GM23338 (cell line): ENCODE data around the gene RASEF. TPM values are rescaled to one million over a fixed set of nuclear protein-coding genes. Genes with fewer than 3 reads are reported as not detected.

Experiments
- ATAC-seq: fragments of 200-7000 bp; cut with Tn5 transposase; 3 replicates; pipeline ENCODE4 v1.9.1; 2020
- DNase-seq: peaks from one replicate; pipeline ENCODE4 v3.0.0-alpha.2; 2015; ENCODE audit warnings: low spot score
- H2AFZ ChIP-seq: fragments of 200-600 bp; sonication (generic); 2 replicates; pipeline ENCODE4 v1.8.0; 2016; ENCODE audit warnings: antibody characterized with exemption, mild to moderate bottlenecking, moderate library complexity
- H3F3A ChIP-seq: fragments of 200-600 bp; sonication (generic); replicated peaks from 2 replicates; pipeline ENCODE4 v1.8.0; 2017; ENCODE audit warnings: antibody characterized with exemption, mixed run types, low read depth
- H3K27ac ChIP-seq: fragments of 200-600 bp; sonication (generic); 2 replicates; pipeline ENCODE4 v1.6.1; 2016; ENCODE audit warnings: low read depth
- H3K27me3 ChIP-seq: fragments of 200-600 bp; sonication (generic); 2 replicates; pipeline ENCODE4 v1.8.0; 2016; ENCODE audit warnings: mild to moderate bottlenecking, mixed run types, moderate library complexity; ENCODE audit not compliant: insufficient read depth
- H3K36me3 ChIP-seq: fragments of 200-600 bp; sonication (generic); 2 replicates; pipeline ENCODE4 v1.8.0; 2016; ENCODE audit warnings: mild to moderate bottlenecking; ENCODE audit not compliant: insufficient read depth
- H3K4me1 ChIP-seq: fragments of 200-600 bp; sonication (generic); 2 replicates; pipeline ENCODE4 v1.8.0; 2016; ENCODE audit warnings: mild to moderate bottlenecking, moderate library complexity; ENCODE audit not compliant: insufficient read depth
- H3K4me2 ChIP-seq: fragments of 200-600 bp; sonication (generic); 2 replicates; pipeline ENCODE4 v1.7.1; 2017; ENCODE audit warnings: mixed run types
- H3K4me3 ChIP-seq: fragments of 200-600 bp; sonication (generic); 2 replicates; pipeline ENCODE4 v1.6.1; 2016; ENCODE audit warnings: mixed run types
- H3K79me2 ChIP-seq: fragments of 200-600 bp; sonication (generic); replicated peaks from 2 replicates; pipeline ENCODE4 v1.8.0; 2017; ENCODE audit warnings: mild to moderate bottlenecking; ENCODE audit not compliant: insufficient read depth
- H3K9me2 ChIP-seq: fragments of 200-600 bp; sonication (generic); 2 replicates; pipeline ENCODE4 v1.8.0; 2017; ENCODE audit not compliant: insufficient read depth
- H4K20me1 ChIP-seq: fragments of 200-600 bp; sonication (generic); replicated peaks from 2 replicates; pipeline ENCODE4 v1.8.0; 2017; ENCODE audit warnings: mild to moderate bottlenecking; ENCODE audit not compliant: insufficient read depth
- H3K27ac Mint-ChIP-seq: 2 replicates; pipeline ENCODE4 v1.8.0; 2020; ENCODE audit warnings: inconsistent platforms, mild to moderate bottlenecking, moderate library complexity, mixed read lengths
- H3K27me3 Mint-ChIP-seq: 3 replicates; pipeline ENCODE4 v1.8.0; 2022; ENCODE audit warnings: low read depth, mild to moderate bottlenecking, moderate library complexity, mixed read lengths, inconsistent platforms; ENCODE audit not compliant: insufficient read depth, poor library complexity
- H3K36me3 Mint-ChIP-seq: 3 replicates; pipeline ENCODE4 v1.8.0; 2021; ENCODE audit warnings: low read depth, mild to moderate bottlenecking, inconsistent platforms, moderate library complexity, mixed read lengths
- H3K4me1 Mint-ChIP-seq: 3 replicates; pipeline ENCODE4 v1.8.0; 2020; ENCODE audit warnings: mild to moderate bottlenecking, inconsistent platforms, mixed read lengths
- H3K4me3 Mint-ChIP-seq: 3 replicates; pipeline ENCODE4 v1.8.0; 2021; ENCODE audit warnings: moderate library complexity, mild to moderate bottlenecking, inconsistent platforms, mixed read lengths
- H3K9me3 Mint-ChIP-seq: 3 replicates; pipeline ENCODE4 v1.8.0; 2020; ENCODE audit warnings: moderate library complexity, mild to moderate bottlenecking, inconsistent platforms, mixed read lengths
- CREB1 ChIP-seq: fragments of 250-450 bp; sonication (Bioruptor Pico); IDR thresholded peaks from 2 replicates; pipeline ENCODE4 v1.5.0; 2020; ENCODE audit warnings: low read depth, mild to moderate bottlenecking, moderate library complexity
- EZH2 ChIP-seq: fragments of 200-600 bp; sonication (generic); IDR thresholded peaks from one replicate; pipeline ENCODE4 v1.8.0; 2017; ENCODE audit warnings: antibody characterized with exemption, mild to moderate bottlenecking, low read depth; ENCODE audit not compliant: unreplicated experiment
- EZH2phosphoT487 ChIP-seq: fragments of 200-600 bp; sonication (generic); IDR thresholded peaks from one replicate; pipeline ENCODE4 v1.8.1; 2018; ENCODE audit warnings: antibody characterized with exemption; ENCODE audit not compliant: unreplicated experiment
- JUNB ChIP-seq: IDR thresholded peaks from one replicate; pipeline ENCODE4 v1.6.1; 2016; ENCODE audit warnings: antibody characterized with exemption; ENCODE audit not compliant: unreplicated experiment
- NANOG ChIP-seq: IDR thresholded peaks from 2 replicates; pipeline ENCODE4 v1.6.1; 2016; ENCODE audit warnings: antibody characterized with exemption, borderline replicate concordance
- POLR2AphosphoS5 ChIP-seq: IDR thresholded peaks from 2 replicates; pipeline ENCODE4 v1.6.1; 2016; ENCODE audit warnings: antibody characterized with exemption, low read depth
- STAT1 ChIP-seq: IDR thresholded peaks from one replicate; pipeline ENCODE4 v1.6.1; 2016; ENCODE audit warnings: antibody characterized with exemption; ENCODE audit not compliant: unreplicated experiment
- ZNF114 ChIP-seq: fragments of 250-450 bp; sonication (Bioruptor Pico); IDR thresholded peaks from 2 replicates; pipeline ENCODE4 v1.5.0; 2020; ENCODE audit warnings: mild to moderate bottlenecking, moderate library complexity
- ZNF331 ChIP-seq: fragments of 250-450 bp; sonication (Bioruptor Pico); IDR thresholded peaks from 2 replicates; pipeline ENCODE4 v1.5.0; 2020; ENCODE audit warnings: low read depth, mild to moderate bottlenecking, moderate library complexity
- polyA plus RNA-seq: library from polyadenylated mRNA; unstranded; fragments of >200 nt; fragmentation: Nextera tagmentation; extraction: Ambion mirVana; gene quantifications from 2 replicates; pipeline ENCODE4 v1.2.1, GENCODE V29; 2016
- total RNA-seq: library from RNA; depleted of rRNA; stranded (reverse); fragments of >200 nt; shearing (Covaris generic); gene quantifications from 2 replicates; pipeline ENCODE4 v1.2.3, GENCODE V29; 2014
- TF ChIP-seq, protein P1 (sequence below), 2 experiments: fragments of 200-600 bp in 1 of 2; sonication (generic) in 1 of 2; conservative IDR thresholded peaks; 2 replicates each; pipeline versions ENCODE4 v1.5.1 to v1.6.1; 2016 to 2017; ENCODE audit warnings: antibody characterized with exemption in 2 of 2, low read depth in 2 of 2, mild to moderate bottlenecking in 2 of 2, moderate library complexity in 1 of 2
- TF ChIP-seq, protein P2 (sequence below): fragments of 250-450 bp; sonication (Bioruptor Pico); IDR thresholded peaks from 2 replicates; pipeline ENCODE4 v1.5.0; 2020; ENCODE audit warnings: mild to moderate bottlenecking, moderate library complexity
- TF ChIP-seq, protein P3 (sequence below): IDR thresholded peaks from 2 replicates; pipeline ENCODE4 v1.6.1; 2016; ENCODE audit warnings: antibody characterized with exemption
- TF ChIP-seq, protein P4 (sequence below): IDR thresholded peaks from one replicate; pipeline ENCODE4 v1.6.1; 2018; ENCODE audit warnings: antibody characterized with exemption; ENCODE audit not compliant: unreplicated experiment

RASEF gene
- total and polyA plus RNA-seq, 2 experiments from 2014 or later, result 3.6 to 10.4 TPM

DNA sequence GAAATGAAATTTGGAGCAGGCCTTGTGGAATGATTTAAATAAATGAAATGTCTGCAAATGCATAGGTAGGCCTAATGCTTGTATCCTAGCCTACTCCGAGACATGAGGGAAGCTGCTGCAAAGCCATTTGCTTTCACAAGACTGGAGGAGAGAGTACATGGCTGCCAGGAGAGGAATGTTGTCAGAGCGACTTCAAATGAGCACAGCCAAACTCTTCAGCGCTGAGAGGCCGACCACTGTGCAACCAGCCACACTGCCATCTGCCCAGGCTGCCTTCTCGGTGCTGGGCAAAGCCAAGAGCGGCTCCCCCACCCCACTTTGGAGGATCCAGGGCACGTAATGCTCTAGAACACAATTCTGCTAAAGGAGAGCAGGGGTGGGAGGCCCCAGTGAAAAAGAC lies 122.6 kb downstream of the RASEF start:
- H3K4me1 Mint-ChIP-seq, result no peaks in the 10 kb centered on the region
- ATAC-seq, result no peak
- Histone ChIP-seq H3K4me3 (no peak overlapping the region), H3K79me2 (no peaks in the 10 kb centered on the region), H3K9me2 (no peaks in the 10 kb centered on the region), H3K27ac (no peak overlapping the region), H4K20me1 (no peaks in the 10 kb centered on the region), H3K4me2 (no peak overlapping the region), H3F3A (no peaks in the 10 kb centered on the region), H3K27me3 (no peaks in the 10 kb centered on the region), H3K36me3 (no peaks in the 10 kb centered on the region), H2AFZ (0 out of 2 replicates have a peak overlapping the region, but pooled peaks have one; percentile 56), H3K4me1 (no peaks in the 10 kb centered on the region)
- H3K36me3 Mint-ChIP-seq, result no peaks in the 10 kb centered on the region
- no peaks in the 10 kb centered on the region for H3K27me3 Mint-ChIP-seq
- DNase-seq, result no peak
- TF ChIP-seq POLR2AphosphoS5, result no peak
- TF ChIP-seq, protein P1, sequence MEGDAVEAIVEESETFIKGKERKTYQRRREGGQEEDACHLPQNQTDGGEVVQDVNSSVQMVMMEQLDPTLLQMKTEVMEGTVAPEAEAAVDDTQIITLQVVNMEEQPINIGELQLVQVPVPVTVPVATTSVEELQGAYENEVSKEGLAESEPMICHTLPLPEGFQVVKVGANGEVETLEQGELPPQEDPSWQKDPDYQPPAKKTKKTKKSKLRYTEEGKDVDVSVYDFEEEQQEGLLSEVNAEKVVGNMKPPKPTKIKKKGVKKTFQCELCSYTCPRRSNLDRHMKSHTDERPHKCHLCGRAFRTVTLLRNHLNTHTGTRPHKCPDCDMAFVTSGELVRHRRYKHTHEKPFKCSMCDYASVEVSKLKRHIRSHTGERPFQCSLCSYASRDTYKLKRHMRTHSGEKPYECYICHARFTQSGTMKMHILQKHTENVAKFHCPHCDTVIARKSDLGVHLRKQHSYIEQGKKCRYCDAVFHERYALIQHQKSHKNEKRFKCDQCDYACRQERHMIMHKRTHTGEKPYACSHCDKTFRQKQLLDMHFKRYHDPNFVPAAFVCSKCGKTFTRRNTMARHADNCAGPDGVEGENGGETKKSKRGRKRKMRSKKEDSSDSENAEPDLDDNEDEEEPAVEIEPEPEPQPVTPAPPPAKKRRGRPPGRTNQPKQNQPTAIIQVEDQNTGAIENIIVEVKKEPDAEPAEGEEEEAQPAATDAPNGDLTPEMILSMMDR (conservative IDR thresholded peaks at IDR 0.05; ENCODE audit: low read depth in 2 of 2), result no peak
- no peak for TF ChIP-seq STAT1
- TF ChIP-seq, protein P2, sequence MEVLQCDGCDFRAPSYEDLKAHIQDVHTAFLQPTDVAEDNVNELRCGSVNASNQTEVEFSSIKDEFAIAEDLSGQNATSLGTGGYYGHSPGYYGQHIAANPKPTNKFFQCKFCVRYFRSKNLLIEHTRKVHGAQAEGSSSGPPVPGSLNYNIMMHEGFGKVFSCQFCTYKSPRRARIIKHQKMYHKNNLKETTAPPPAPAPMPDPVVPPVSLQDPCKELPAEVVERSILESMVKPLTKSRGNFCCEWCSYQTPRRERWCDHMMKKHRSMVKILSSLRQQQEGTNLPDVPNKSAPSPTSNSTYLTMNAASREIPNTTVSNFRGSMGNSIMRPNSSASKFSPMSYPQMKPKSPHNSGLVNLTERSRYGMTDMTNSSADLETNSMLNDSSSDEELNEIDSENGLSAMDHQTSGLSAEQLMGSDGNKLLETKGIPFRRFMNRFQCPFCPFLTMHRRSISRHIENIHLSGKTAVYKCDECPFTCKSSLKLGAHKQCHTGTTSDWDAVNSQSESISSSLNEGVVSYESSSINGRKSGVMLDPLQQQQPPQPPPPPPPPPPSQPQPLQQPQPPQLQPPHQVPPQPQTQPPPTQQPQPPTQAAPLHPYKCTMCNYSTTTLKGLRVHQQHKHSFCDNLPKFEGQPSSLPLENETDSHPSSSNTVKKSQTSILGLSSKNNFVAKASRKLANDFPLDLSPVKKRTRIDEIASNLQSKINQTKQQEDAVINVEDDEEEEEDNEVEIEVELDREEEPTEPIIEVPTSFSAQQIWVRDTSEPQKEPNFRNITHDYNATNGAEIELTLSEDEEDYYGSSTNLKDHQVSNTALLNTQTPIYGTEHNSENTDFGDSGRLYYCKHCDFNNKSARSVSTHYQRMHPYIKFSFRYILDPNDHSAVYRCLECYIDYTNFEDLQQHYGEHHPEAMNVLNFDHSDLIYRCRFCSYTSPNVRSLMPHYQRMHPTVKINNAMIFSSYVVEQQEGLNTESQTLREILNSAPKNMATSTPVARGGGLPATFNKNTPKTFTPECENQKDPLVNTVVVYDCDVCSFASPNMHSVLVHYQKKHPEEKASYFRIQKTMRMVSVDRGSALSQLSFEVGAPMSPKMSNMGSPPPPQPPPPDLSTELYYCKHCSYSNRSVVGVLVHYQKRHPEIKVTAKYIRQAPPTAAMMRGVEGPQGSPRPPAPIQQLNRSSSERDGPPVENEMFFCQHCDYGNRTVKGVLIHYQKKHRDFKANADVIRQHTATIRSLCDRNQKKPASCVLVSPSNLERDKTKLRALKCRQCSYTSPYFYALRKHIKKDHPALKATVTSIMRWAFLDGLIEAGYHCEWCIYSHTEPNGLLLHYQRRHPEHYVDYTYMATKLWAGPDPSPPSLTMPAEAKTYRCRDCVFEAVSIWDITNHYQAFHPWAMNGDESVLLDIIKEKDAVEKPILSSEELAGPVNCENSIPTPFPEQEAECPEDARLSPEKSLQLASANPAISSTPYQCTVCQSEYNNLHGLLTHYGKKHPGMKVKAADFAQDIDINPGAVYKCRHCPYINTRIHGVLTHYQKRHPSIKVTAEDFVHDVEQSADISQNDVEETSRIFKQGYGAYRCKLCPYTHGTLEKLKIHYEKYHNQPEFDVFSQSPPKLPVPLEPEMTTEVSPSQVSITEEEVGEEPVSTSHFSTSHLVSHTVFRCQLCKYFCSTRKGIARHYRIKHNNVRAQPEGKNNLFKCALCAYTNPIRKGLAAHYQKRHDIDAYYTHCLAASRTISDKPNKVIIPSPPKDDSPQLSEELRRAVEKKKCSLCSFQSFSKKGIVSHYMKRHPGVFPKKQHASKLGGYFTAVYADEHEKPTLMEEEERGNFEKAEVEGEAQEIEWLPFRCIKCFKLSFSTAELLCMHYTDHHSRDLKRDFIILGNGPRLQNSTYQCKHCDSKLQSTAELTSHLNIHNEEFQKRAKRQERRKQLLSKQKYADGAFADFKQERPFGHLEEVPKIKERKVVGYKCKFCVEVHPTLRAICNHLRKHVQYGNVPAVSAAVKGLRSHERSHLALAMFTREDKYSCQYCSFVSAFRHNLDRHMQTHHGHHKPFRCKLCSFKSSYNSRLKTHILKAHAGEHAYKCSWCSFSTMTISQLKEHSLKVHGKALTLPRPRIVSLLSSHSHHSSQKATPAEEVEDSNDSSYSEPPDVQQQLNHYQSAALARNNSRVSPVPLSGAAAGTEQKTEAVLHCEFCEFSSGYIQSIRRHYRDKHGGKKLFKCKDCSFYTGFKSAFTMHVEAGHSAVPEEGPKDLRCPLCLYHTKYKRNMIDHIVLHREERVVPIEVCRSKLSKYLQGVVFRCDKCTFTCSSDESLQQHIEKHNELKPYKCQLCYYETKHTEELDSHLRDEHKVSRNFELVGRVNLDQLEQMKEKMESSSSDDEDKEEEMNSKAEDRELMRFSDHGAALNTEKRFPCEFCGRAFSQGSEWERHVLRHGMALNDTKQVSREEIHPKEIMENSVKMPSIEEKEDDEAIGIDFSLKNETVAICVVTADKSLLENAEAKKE (CRISPR knock-in tag), result no peak
- no peak for TF ChIP-seq ZNF114 (CRISPR knock-in tag)
- no peak for TF ChIP-seq EZH2
- TF ChIP-seq EZH2phosphoT487, result no peak
- TF ChIP-seq, protein P3, sequence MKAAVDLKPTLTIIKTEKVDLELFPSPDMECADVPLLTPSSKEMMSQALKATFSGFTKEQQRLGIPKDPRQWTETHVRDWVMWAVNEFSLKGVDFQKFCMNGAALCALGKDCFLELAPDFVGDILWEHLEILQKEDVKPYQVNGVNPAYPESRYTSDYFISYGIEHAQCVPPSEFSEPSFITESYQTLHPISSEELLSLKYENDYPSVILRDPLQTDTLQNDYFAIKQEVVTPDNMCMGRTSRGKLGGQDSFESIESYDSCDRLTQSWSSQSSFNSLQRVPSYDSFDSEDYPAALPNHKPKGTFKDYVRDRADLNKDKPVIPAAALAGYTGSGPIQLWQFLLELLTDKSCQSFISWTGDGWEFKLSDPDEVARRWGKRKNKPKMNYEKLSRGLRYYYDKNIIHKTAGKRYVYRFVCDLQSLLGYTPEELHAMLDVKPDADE, result no peak
- TF ChIP-seq JUNB, result no peak
- no peak for TF ChIP-seq NANOG
- TF ChIP-seq, protein P4, sequence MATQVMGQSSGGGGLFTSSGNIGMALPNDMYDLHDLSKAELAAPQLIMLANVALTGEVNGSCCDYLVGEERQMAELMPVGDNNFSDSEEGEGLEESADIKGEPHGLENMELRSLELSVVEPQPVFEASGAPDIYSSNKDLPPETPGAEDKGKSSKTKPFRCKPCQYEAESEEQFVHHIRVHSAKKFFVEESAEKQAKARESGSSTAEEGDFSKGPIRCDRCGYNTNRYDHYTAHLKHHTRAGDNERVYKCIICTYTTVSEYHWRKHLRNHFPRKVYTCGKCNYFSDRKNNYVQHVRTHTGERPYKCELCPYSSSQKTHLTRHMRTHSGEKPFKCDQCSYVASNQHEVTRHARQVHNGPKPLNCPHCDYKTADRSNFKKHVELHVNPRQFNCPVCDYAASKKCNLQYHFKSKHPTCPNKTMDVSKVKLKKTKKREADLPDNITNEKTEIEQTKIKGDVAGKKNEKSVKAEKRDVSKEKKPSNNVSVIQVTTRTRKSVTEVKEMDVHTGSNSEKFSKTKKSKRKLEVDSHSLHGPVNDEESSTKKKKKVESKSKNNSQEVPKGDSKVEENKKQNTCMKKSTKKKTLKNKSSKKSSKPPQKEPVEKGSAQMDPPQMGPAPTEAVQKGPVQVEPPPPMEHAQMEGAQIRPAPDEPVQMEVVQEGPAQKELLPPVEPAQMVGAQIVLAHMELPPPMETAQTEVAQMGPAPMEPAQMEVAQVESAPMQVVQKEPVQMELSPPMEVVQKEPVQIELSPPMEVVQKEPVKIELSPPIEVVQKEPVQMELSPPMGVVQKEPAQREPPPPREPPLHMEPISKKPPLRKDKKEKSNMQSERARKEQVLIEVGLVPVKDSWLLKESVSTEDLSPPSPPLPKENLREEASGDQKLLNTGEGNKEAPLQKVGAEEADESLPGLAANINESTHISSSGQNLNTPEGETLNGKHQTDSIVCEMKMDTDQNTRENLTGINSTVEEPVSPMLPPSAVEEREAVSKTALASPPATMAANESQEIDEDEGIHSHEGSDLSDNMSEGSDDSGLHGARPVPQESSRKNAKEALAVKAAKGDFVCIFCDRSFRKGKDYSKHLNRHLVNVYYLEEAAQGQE, result no peak
- TF ChIP-seq ZNF331 (CRISPR knock-in tag), result no peak
- no peak for TF ChIP-seq CREB1 (CRISPR knock-in tag)
- H3K9me3 Mint-ChIP-seq, result no peaks in the 10 kb centered on the region
- H3K27ac Mint-ChIP-seq, result no peak overlapping the region
- H3K4me3 Mint-ChIP-seq, result no peak overlapping the region
